ENCODE results near the gene OR10Z1. TPM values are rescaled to one million over a fixed set of nuclear protein-coding genes. Genes with fewer than 3 reads are reported as not detected.

OR10Z1 gene
- total and polyA plus RNA-seq, 2 of the 8 experiments (the other 6 are each of a cell fraction or from before 2014, with no cell fraction given) = not detected

Other genes starting within 250 kb of the OR10Z1 start
- gene OR10T2, start 205.8 kb upstream of the OR10Z1 start, total RNA-seq (2021; fragmentation: NEBNext Ultra II Directional; extraction: Animal tissue kit (Norgen Biotek cat#: 25700)) = not detected in 2 replicates
- gene OR10T2, start 205.8 kb upstream of the OR10Z1 start, polyA plus RNA-seq (2011; rRNA removed) = not detected in 2 replicates
- gene OR10K2, start 179.0 kb upstream of the OR10Z1 start, total RNA-seq (2021; fragmentation: NEBNext Ultra II Directional; extraction: Animal tissue kit (Norgen Biotek cat#: 25700)) = not detected in 2 replicates
- gene OR10K2, start 179.0 kb upstream of the OR10Z1 start, polyA plus RNA-seq (2011; rRNA removed) = not detected in 2 replicates
- not detected in 2 replicates for gene OR10K1, start 143.4 kb upstream of the OR10Z1 start, total RNA-seq (2021; fragmentation: NEBNext Ultra II Directional; extraction: Animal tissue kit (Norgen Biotek cat#: 25700))
- gene OR10K1, start 143.4 kb upstream of the OR10Z1 start, polyA plus RNA-seq (2011; rRNA removed) = not detected in 2 replicates
- gene OR10R2, start 133.0 kb upstream of the OR10Z1 start, total RNA-seq (2021; fragmentation: NEBNext Ultra II Directional; extraction: Animal tissue kit (Norgen Biotek cat#: 25700)) = not detected in 2 replicates
- gene OR10R2, start 133.0 kb upstream of the OR10Z1 start, polyA plus RNA-seq (2011; rRNA removed) = not detected in 2 replicates
- 0.07 TPM in 1 of 2 replicates, not detected in the other for gene OR6Y1, start 50.9 kb upstream of the OR10Z1 start, total RNA-seq (2021; fragmentation: NEBNext Ultra II Directional; extraction: Animal tissue kit (Norgen Biotek cat#: 25700))
- not detected in 2 replicates for gene OR6Y1, start 50.9 kb upstream of the OR10Z1 start, polyA plus RNA-seq (2011; rRNA removed)
- gene OR6P1, start 34.7 kb upstream of the OR10Z1 start, total RNA-seq (2021; fragmentation: NEBNext Ultra II Directional; extraction: Animal tissue kit (Norgen Biotek cat#: 25700)) = not detected in 2 replicates
- not detected in 2 replicates for gene OR6P1, start 34.7 kb upstream of the OR10Z1 start, polyA plus RNA-seq (2011; rRNA removed)
- not detected in 2 replicates for gene OR10X1, start 25.4 kb upstream of the OR10Z1 start, total RNA-seq (2021; fragmentation: NEBNext Ultra II Directional; extraction: Animal tissue kit (Norgen Biotek cat#: 25700))
- gene OR10X1, start 25.4 kb upstream of the OR10Z1 start, polyA plus RNA-seq (2011; rRNA removed) = not detected in 2 replicates
- not detected in 2 replicates for gene SPTA1, start 81.4 kb downstream of the OR10Z1 start, total RNA-seq (2021; fragmentation: NEBNext Ultra II Directional; extraction: Animal tissue kit (Norgen Biotek cat#: 25700))
- not detected in 2 replicates for gene SPTA1, start 81.4 kb downstream of the OR10Z1 start, polyA plus RNA-seq (2011; rRNA removed)
- gene OR6K2, start 95.4 kb downstream of the OR10Z1 start, total RNA-seq (2021; fragmentation: NEBNext Ultra II Directional; extraction: Animal tissue kit (Norgen Biotek cat#: 25700)) = not detected in 2 replicates
- gene OR6K2, start 95.4 kb downstream of the OR10Z1 start, polyA plus RNA-seq (2011; rRNA removed) = not detected in 2 replicates
- gene OR6K3, start 115.5 kb downstream of the OR10Z1 start, total RNA-seq (2021; fragmentation: NEBNext Ultra II Directional; extraction: Animal tissue kit (Norgen Biotek cat#: 25700)) = not detected in 2 replicates
- not detected in 2 replicates for gene OR6K3, start 115.5 kb downstream of the OR10Z1 start, polyA plus RNA-seq (2011; rRNA removed)
- gene OR6K6, start 149.5 kb downstream of the OR10Z1 start, total RNA-seq (2021; fragmentation: NEBNext Ultra II Directional; extraction: Animal tissue kit (Norgen Biotek cat#: 25700)) = not detected in 2 replicates
- gene OR6K6, start 149.5 kb downstream of the OR10Z1 start, polyA plus RNA-seq (2011; rRNA removed) = not detected in 2 replicates
- not detected in 2 replicates for gene OR6N1, start 166.9 kb downstream of the OR10Z1 start, total RNA-seq (2021; fragmentation: NEBNext Ultra II Directional; extraction: Animal tissue kit (Norgen Biotek cat#: 25700))
- not detected in 2 replicates for gene OR6N1, start 166.9 kb downstream of the OR10Z1 start, polyA plus RNA-seq (2011; rRNA removed)
- gene OR6N2, start 175.9 kb downstream of the OR10Z1 start, total RNA-seq (2021; fragmentation: NEBNext Ultra II Directional; extraction: Animal tissue kit (Norgen Biotek cat#: 25700)) = not detected in 2 replicates
- not detected in 2 replicates for gene OR6N2, start 175.9 kb downstream of the OR10Z1 start, polyA plus RNA-seq (2011; rRNA removed)
- gene MNDA, start 226.1 kb downstream of the OR10Z1 start, total RNA-seq (2021; fragmentation: NEBNext Ultra II Directional; extraction: Animal tissue kit (Norgen Biotek cat#: 25700)) = not detected in 2 replicates
- gene MNDA, start 226.1 kb downstream of the OR10Z1 start, polyA plus RNA-seq (2011; rRNA removed) = not detected in 2 replicates